Colonic mucosa (tissue), 4 donors: Measurements from ENCODE around the gene KPTN. TPM values are rescaled to one million over a fixed set of nuclear protein-coding genes. Genes with fewer than 3 reads are reported as not detected.

Experiments
- DNase-seq: peaks from one replicate; pipeline ENCODE4 v3.0.0-alpha.2; 2020
- H3K27ac ChIP-seq: fragments of 200-600 bp; one replicate; pipeline ENCODE4 v1.8.0; 2021
- H3K27me3 ChIP-seq: fragments of 200-600 bp; one replicate; pipeline ENCODE4 v1.8.0; 2021
- H3K36me3 ChIP-seq: fragments of 200-600 bp; one replicate; pipeline ENCODE4 v1.8.0; 2021
- H3K4me1 ChIP-seq: fragments of 200-600 bp; one replicate; pipeline ENCODE4 v1.8.0; 2021; ENCODE audit warnings: mild to moderate bottlenecking
- H3K4me3 ChIP-seq: fragments of 200-600 bp; one replicate; pipeline ENCODE4 v1.8.0; 2021
- H3K9ac ChIP-seq, 2 donors: one replicate each; pipeline ENCODE4 v1.7.0; 2013; ENCODE audit warnings: control low read depth in 2 of 2, low read depth in 2 of 2, low read length in 2 of 2
- H3K9me3 ChIP-seq: fragments of 200-600 bp; one replicate; pipeline ENCODE4 v1.8.0; 2021
- CTCF ChIP-seq: fragments of 200-600 bp; IDR thresholded peaks from one replicate; pipeline ENCODE4 v1.8.0; 2022; ENCODE audit warnings: antibody characterized with exemption, mild to moderate bottlenecking
- intact Hi-C: fragments of 100-400 bp; cut with DNase I; formaldehyde crosslinking; loops from one replicate; pipeline ENCODE4 v1.14.1; 2022
- total RNA-seq, 2 donors: library from RNA; stranded (reverse); fragmentation: NEBNext Ultra II Directional in 1 of 2; extraction: Animal tissue kit (Norgen Biotek cat#: 25700) in 1 of 2; gene quantifications; one replicate each; pipeline ENCODE4 v1.2.1, GENCODE V29; 2021
- donor health status: healthy.
- donor health status: DM: no; HTN: no; CAD: no.
- donor health status: DM: no; HTN: no; CAD: no.

The KPTN gene
- total RNA-seq, 2 donors from 2014 or later = 8.6 to 13.3 TPM

GRCh38 chr19:47435883-47436417, 48.1 kb downstream of the KPTN start:
- no peaks in the 10 kb centered on the region for H3K4me1 ChIP-seq
- intact Hi-C loops = loop anchor here (2.0 to 5.0 kb wide), 2 partner anchors 81 to 271 kb away; partner anchors contain the start of gene NAPA
- H3K9ac ChIP-seq = no peak overlapping the region
- no peaks in the 10 kb centered on the region for H3K27me3 ChIP-seq
- H3K36me3 ChIP-seq = no peaks in the 10 kb centered on the region
- DNase-seq = no peak
- no peak overlapping the region for H3K27ac ChIP-seq
- TF ChIP-seq CTCF = no peak
- no peaks in the 10 kb centered on the region for H3K9me3 ChIP-seq
- no peak overlapping the region for H3K4me3 ChIP-seq

- H3K27ac ChIP-seq = no peak overlapping the region
- H3K27me3 ChIP-seq = peaks cover 3% of the 10 kb centered on the region
- no peak for TF ChIP-seq CTCF
- peaks cover 3% of the 10 kb centered on the region for H3K4me1 ChIP-seq
- DNase-seq = no peak
- H3K4me3 ChIP-seq = no peak overlapping the region
- intact Hi-C loops = loop anchor here (5.0 kb wide), 1 partner anchor 82 kb away; the partner anchor contains the start of gene NAPA
- no peak overlapping the region for H3K9ac ChIP-seq
- no peaks in the 10 kb centered on the region for H3K36me3 ChIP-seq
- no peaks in the 10 kb centered on the region for H3K9me3 ChIP-seq
Measured at GRCh38 chr19:47435196-47435595, 48.8 kb downstream of the KPTN start.

GRCh38 chr19:47434088-47434487, 49.9 kb downstream of the KPTN start:
- Histone ChIP-seq H3K9me3 (no peaks in the 10 kb centered on the region), H3K9ac (no peak overlapping the region), H3K27ac (no peak overlapping the region), H3K4me1 (peaks cover 8% of the 10 kb centered on the region), H3K27me3 (peaks cover 8% of the 10 kb centered on the region), H3K4me3 (no peak overlapping the region), H3K36me3 (no peaks in the 10 kb centered on the region)
- no peak for DNase-seq
- intact Hi-C loops = no loop called here
- TF ChIP-seq CTCF = no peak

- no peak for TF ChIP-seq CTCF
- no peak overlapping the region for H3K27ac ChIP-seq
- H3K9ac ChIP-seq = no peak overlapping the region
- DNase-seq = no peak
- no peaks in the 10 kb centered on the region for H3K9me3 ChIP-seq
- no peak overlapping the region for H3K4me3 ChIP-seq
- intact Hi-C loops = no loop called here
- H3K27me3 ChIP-seq = peaks cover 8% of the 10 kb centered on the region
- peaks cover 8% of the 10 kb centered on the region for H3K4me1 ChIP-seq
- no peaks in the 10 kb centered on the region for H3K36me3 ChIP-seq
Measured at GRCh38 chr19:47433121-47433520, 50.9 kb downstream of the KPTN start.

- Histone ChIP-seq H3K27me3 (peaks cover 8% of the 10 kb centered on the region), H3K4me1 (peaks cover 8% of the 10 kb centered on the region), H3K36me3 (no peaks in the 10 kb centered on the region), H3K9ac (no peak overlapping the region), H3K9me3 (no peaks in the 10 kb centered on the region), H3K27ac (no peak overlapping the region), H3K4me3 (no peak overlapping the region)
- intact Hi-C loops = no loop called here
- DNase-seq = no peak
- no peak for TF ChIP-seq CTCF
Measured at GRCh38 chr19:47432499-47432898, 51.5 kb downstream of the KPTN start.
